ENCODE data around the gene RIPOR2.
A peak's percentile ranks its signal among the peaks of the same experiment; 100 is the strongest.
"Not testable (repeated sequence)": the region's sequence is repeated elsewhere in the genome, so short reads cannot be mapped to it uniquely, and the experiment has no call there.

The RIPOR2 gene

DNA sequence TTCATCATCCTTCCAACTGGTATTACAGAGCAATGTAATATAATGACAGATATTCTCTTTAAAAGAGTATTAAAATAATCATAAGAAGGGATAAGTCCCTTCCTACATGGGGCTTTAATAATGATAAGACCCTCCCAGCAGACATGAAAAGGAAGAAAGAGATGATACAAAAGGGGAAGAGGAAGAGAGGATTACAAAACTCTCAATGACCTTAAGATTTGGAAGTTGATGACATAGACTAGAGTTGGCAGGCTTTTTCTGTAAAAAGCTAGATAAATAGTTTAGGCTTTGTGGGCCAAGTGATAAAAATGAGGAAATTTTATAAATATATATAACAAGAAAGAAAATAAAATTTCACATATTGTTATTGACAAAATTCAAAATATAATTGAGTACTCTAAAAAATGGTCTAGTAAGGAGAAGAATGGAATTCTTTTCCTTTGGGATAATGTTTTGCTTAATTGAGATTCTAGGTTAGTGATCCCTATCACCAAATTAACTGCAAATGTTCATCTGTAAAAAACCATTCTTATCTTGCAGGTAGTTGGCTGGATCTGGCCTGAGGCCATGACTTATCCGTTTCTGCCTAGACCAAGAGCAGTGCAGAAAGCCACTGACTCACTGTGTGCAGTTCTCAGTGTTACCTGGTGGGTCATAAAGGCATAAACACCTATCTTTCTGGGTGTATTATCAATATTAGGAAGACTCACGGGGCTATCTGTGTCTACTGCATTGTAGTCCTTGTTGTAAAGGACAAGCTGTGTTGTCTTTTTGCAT is 11.0 kb downstream of the RIPOR2 start:
- no peak for DNase-seq

DNA sequence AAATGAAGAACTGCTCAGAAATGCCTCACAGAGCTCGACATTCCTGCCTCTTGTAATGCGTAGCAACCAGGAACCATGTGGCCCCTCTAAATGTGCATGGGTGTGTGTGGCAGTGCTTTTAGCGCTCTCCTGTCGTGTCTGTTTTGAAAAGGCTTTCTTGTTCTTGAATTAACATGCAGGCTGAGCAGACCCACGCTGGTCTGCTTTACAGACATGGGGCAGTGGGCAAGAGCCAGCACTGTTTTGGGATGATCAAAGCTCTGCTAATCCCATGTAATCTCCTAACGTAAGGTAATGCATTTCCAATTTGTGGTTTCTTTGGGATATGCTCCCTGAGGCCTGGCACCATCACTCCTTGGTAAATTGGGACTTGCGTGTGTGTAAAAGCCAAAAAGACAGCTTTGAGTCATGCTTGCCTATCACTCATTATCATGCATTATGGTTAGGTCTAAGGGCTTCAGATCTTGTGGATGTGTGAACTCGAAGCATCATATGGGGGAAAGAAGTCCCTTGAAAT is 11.8 kb downstream of the RIPOR2 start:
- no peak for DNase-seq

DNA sequence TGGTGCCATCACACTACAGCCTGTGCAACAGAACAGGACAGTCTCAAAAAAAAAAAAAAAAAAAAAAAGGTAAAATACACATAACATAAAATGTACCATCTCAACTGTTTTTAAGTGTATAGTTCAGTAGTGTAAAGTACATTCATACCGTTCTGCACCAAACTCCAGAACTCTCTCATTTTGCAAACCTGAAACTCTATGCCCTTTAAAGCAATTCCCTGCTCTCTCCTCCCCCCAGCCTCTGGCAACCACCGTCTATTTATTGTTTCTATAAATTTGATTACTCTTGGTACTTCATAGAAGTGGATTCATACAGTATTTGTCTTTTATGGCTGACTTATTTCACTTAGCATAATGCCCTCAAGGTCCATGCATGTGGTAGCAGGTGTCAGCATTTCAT is 12.9 kb downstream of the RIPOR2 start:
- DNase-seq = no peak

DNA sequence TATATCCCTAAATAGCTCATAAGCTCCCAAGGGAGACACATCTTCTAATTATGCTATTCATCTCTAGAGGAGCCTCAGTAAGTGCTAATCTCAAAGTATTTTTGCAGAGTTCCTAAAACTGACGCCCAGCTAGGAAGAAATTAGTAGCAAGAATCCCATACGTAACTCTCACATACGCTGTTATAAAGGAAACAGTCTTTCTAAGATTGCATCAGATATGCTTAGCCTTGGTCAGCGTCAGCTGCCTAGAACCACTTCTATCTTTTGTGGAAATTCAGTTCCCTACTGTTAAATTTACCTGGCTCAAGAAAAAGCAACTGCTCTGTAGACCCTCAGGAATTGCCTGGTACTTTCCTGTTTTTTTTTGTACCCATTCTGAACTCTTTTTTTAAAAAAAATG is 13.6 kb downstream of the RIPOR2 start:
- DNase-seq = no peak

DNA sequence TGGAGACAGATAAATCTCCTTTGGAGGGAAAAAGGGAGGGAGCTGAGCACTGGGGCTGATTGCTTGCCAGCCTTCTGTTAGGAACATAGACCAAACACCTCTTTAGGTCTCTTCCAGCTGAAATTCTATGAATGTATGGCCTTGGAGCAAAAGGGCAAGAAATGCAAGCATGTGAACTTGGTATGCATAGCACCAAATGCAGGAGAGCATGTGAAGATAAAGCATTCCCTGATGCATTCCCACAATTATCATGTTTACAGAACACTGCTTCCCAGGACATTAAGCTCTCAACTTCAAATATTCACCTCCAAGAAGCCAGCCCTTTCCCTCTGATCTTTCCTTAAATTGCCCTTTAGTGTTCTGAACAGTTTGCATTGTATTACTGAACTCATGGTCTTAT is 15.6 kb downstream of the RIPOR2 start:
- no peak for DNase-seq

DNA sequence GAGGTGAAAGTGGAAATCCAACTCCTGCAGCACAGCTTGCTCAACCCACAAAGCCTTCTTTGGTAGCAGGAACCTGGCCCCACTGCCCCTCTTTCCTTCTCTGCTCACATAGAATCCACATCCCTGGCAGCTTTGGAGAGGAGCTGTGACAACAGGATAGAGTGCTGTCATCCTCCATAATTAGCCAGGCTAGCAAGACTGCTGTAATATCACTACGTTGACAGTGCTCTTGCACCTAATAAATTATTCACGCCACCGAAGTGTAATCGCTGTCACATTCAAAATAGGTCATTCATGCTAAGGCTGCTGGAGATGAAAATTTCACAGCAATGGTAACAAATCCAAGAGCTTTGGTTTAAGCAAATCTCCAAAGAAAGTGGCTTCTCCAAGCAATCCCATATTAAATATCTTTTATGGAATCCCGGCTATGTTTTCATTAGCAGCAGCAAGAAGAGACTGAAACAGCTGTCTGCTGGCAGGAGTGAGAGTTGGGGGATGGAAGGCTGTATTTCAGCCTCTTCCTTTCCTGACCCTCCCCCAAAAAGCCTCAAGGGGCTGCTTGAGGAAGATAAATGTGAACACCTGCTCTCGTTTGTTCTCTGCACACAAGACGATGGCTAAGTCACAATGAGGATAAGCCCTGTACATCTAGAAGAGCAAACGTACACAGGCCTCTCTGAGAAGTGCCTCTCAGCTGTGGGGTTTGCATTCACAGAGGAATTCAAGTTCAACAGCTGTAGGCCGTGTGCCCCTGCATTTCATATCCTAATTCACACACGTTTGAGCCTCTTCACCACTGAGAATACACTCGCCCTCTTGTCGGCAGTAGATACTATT is 16.5 kb downstream of the RIPOR2 start:
- peak; percentile 70 for DNase-seq

DNA sequence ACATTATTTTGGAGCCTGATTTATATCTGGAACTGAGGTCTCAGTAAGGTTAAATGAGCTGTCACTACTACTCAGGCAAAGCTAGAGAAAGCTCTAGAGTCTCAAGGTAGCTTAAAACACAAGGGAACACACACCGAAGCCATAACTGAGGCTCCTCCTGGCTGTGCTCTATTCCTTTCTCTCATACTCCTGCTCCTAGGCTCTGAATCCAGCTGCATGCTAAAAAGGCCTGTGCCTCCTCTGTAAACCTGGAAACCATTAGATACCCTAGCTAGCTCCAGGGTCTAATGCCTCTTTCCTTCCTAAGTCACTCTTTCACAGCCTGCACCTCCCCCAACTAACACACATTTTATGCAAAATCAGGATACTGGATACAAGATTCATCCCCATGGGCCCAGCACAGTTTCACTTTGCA is 17.1 kb downstream of the RIPOR2 start:
- no peak for DNase-seq

DNA sequence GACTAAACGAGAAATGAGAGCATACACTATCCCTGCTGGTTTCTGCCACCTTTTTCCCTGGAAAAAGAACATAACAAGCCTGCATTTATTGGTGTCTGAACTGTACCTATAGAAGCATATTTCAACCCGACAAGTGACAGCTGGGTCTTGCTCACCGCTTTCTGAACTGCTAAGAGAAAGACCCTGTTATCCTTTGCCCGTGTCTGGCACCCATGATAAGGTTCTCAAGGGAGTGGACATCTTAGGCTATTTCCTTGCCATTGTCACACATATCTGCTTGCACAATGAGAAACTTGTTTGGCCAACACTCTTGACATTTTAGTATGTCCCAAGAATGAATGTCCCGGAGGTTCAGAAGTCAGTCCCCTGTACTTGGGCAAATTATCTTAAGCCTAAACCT is 19.3 kb downstream of the RIPOR2 start:
- no peak for DNase-seq

DNA sequence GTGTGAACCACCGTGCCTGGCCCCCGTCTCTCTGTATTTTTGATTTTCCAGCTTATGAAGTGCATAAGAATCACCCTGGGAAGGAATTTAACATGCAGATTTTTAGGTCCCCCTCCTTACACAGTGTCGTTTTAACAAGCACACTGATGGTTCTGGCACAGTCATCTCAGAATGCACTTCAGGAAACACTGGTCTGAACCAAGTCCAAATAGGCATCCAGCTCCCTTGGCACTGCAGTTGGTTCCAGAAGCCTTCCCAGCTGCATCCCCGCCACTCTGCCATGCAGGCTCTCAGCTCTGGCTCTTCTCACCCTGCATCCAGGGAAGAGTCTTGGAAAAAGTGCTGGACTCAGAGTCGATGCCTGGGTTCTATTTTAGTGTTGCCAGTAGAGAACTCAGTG is 20.1 kb downstream of the RIPOR2 start:
- no peak for DNase-seq

DNA sequence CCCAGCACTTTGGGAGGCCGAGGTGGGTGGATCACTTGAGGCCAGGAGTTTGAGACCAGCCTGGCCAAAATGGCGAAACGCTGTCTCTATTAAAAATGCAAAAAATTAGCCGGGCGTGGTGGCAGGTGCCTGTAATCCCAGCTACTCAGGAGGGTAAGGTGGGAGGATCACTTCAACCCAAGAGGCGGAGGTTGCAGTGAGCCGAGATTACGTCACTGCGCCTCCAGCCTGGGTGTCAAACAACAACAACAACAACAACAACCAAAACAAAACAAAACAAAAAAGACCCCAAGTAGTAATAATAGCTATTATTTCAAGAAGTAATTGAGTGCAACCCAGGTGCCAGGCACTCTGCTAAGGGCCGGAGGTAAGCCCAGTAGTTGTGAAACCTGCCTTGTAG is 21.7 kb downstream of the RIPOR2 start:
- DNase-seq = not testable (repeated sequence)

DNA sequence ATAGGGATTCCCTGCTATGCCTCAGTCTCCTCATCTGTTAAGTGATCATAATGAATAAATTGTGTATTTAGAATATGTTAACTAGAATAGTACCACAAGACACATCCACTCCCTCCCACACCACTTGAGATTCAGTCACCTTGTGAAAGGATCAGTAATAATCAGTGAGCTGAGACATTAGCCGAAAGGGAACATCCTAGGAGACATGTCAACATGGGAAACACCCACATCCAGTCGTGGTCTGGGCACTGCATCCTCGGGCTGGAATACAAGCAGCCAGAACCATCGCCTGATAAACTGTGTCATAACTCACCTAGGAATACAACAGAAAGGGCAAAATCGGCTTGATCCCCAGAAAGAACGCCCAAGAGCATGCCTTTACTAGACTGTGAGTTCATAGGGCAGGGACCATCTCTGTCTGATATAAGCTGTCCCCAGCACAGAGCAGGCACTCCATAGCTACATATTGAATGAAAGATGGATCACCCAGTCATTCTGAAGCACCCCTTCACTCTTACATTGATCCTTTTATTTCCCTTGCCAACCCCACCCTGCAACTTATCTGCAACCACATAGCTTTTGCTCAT is 23.9 kb downstream of the RIPOR2 start:
- DNase-seq = no peak

DNA sequence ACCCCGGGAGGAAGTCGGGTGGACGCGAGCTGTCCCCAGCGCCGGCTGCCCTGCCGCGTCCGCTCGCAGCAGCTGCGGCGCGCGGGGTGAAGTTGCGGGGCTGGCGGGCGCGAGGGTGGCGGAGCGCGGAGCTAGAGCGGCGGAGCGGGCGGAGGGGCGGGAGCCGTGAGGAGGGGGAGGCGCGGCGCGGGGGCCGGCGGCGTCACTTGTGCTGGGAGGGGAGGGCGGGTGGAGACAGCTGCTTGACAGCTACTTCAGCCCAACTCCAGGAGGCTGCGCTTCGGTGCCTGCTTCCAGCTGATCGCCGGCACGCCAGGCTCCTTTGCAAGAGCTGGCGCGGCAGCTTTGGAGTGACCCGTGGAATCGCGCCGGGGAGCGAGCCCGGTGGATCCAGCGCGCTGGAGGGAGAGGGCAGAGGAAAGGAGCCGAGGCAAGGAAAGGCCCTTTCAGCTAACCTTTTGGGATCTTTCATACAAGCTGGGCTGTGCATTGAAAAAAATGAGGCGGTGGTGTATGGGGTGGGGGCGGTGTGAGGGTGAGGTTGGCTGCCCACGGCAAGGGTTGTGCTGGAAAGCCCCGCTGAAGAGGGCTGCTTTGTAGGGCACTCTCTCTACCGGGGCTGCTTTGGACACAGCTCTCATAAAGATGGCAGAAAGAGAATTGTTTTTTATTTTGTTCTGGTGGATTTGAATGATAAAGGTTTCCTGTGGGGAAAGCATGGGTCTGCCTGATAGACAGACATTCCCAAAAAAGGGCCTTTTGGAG is 24.6 kb downstream of the RIPOR2 start:
- DNase-seq = peak; percentile 44

DNA sequence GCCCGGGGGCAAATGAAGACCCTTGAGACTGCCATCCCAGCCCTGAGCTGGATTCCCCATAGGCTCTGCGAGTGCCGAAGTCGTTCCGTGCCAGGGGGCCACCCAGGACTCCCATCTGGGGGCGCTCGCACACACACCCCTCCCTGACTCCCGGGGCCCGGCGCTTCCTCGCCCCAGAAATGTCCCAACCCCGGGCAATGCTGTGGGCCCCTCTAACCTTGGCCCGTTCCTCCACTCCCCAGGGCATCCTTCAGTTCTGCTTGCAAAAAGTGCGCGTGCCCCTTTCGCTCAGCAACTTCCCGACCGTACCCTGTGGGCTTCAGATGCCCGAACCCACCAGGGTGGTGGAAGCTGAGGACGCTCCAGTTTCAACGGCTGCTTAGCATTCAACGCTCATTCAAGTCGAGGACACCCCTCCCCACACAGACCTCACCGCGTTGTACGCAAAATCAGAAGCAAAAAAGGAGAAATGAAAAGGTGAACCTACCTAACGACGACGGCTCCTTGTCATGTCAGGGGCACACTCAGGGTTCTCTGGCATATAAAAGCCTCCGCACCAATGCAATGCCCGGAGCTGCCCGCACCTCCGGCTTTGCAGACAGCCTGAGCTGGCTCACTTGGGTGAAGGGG is 25.3 kb downstream of the RIPOR2 start:
- DNase-seq = no peak

DNA sequence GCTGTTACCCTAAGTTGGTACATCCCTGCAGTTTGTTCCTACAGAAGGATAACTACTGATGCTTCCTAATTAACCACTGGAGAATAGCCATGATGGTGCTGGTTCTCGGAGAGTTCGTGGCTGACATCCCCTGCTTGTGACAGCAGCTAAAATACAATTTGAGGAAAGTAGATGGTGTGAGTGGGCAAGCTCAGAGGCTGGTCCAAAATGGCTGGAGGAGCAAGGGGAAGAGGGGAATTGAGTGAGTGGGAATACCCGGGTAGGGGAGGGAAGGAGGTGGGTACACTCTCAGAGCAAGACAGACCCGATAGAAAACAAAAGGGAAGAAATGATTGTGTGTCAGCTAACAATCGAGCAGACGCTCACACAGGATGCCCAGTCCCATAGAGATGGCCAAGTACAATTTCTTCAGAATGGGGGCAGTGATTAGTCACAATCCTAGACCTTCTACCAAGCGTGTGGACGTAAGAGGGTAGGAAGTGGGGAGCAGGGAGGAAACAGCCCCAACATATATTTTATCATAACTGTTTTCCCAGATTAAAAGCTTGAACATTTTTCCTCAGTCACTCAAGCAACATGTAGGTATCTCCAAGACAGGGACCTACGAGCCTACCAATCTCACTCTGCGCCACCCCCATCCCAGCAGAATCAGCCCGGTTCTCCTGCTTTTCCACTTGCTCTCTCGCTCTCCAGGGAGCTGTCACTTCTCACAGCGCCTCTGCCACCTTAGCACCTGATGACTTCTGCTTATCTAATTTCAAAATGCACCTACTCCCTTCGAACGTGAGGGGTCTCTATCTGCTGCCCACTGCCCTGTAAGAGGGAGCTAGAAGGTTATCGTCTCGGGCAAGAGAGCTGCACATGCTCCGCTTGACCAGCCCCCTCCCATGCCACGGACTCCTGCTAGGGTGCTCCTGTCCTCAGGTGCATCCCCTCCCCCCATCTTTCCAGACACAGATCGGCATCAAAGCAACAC is 26.2 kb downstream of the RIPOR2 start:
- DNase-seq = no peak

DNA sequence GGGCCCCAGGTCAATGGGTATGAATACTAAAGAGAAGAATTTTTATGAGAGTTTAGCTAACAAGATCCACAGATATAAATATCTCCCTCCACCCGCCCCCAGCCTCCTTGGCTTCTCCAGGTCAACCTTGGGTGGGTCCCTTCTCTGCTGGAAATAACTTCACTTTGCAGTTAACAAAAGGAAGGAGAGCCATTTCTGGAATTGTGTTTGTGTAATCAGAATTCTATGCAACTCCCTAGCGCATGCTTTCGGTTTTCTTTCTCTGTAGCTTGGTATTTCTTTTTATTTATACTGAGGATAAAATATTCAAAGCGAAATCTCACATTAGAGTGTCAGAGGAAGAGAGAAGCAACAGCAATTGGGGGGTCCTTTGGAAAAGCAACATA is 27.1 kb downstream of the RIPOR2 start:
- DNase-seq = no peak

DNA sequence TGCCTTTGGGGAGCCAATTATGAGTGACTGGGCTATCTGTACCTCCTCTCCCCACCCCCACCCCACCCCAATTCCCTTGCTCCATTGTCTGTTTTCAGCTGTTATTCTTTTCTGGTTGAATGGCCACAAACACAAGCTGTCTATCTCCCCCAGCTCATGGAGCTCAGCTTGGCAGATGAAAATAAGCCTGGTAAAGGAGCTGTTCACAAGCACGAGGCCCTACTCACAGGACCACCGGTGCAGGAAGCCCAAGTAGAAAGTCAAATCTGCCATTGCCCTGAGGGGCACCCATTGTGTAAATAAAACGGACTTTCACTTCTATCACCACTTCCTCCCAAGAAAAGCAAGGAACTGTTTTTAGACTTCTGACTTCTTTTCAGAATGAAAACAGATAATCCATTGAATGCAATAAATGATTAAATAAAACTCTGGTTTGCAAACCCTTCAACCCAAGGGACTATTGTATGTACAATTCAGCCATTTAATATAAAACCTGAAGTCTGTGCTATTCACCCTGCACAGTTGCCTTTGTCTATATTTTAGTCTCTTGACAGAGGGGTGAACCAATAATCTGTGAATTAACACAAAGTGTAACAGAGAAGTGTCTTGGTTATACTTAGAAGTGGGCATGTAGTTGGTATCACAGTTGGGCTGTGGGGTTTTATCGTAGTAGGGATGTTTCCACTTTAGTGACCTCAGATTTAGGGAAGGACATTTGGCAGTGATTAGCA is 27.7 kb downstream of the RIPOR2 start:
- DNase-seq = no peak

DNA sequence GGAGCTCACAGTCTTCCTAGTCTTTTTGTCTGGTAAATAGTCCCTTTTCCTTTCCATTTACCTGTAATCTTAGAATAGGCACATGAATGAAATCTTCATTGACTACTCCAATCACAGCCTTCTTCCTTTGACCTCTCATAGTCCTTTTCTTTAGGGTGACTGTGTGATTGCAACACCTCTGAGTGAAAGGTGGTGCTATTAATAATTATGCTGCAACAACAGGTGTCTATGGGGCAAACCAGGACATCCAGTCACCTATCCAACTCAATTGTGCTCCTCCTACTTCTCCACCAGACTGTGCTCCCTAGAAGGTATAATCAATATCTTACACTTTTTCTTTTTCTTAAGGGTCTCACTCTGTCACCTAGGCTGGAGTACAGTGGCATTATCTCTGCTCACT is 29.4 kb downstream of the RIPOR2 start:
- DNase-seq = no peak

DNA sequence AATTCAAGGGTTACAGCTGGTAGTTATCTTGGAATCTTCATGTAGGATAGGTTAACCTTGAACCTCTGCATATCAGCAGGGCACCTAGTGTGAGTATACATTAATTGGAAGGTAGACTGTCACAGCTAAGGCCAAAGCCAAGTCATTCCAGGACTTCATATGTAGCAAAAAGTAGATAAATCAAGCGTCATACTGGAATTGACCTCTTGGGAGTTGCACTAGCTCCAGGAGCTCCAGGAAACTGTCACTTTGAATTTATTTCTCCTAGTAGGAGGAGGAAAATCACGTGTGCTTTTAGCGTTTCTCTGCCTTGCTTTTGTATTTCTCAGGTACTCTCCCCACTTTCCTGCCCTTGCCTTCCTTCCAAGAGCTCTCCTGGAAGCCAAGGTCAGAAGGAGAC is 30.3 kb downstream of the RIPOR2 start:
- DNase-seq = no peak

DNA sequence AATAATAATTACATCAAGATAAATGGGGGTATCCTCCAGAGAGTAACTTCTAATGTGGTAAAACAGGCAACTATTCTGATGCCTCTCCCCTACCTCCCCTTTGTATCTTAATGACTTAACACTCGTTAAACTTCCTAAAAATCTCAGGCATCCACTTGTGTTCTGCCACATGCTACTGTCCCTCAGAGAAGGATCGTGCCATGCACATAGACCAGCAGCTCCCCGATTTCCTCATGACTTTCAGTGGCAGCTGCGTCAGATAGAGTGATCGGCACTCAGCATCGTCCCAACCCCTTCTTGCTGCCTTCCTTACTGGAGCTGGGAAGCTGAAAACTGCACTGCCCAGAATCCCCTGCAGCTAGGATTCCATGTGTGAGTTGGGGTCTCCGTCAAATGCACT is 32.1 kb downstream of the RIPOR2 start:
- no peak for DNase-seq

DNA sequence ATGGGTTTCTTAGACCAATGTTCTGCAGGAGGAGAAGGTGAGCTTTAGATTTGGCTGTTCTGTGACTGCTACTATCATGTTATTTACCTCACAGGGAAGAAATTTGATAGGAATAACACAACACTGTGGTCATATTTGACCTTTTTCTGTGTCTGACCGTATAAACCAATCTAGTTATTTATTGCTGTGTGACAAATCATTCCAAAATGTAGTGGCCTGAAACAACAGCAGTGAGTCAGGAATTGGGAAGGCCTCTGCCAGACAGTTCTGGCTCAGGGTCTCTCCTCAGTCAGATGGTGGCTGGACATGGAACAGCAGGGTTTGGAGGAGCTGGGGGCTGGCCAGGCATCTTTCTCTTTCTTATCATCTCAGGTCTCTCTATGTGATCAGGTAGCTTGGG is 33.0 kb downstream of the RIPOR2 start:
- no peak for DNase-seq
